ENCODE measurements around the gene OSBP2.
"Not testable (repeated sequence)": the region's sequence is repeated elsewhere in the genome, so short reads cannot be mapped to it uniquely, and the experiment has no call there.

The OSBP2 gene

GRCh38 chr22:30773919-30774318 is 79.2 kb downstream of the OSBP2 start:
- no peak for DNase-seq

GRCh38 chr22:30774566-30774965 is 79.9 kb downstream of the OSBP2 start:
- no peak for DNase-seq

DNA sequence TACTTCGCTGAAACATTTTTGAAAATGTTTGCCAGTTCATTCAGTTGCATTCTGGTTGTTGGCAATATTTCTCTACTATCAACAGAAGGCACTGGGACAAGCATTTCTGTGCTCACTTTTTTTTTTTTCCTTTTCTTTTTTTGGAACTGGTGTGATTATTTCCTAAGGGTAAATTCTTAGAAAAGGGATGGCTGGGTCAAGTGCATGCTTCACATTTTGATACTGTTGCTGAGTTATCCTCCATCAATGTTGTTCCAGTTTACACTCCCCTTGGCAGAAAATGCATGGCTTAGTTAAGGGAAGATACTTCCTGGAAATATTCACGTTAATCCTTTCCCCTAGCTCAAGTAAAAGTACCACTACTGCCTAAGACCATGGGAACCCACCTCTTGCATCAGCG is 81.8 kb downstream of the OSBP2 start:
- DNase-seq, result no peak

- not testable (repeated sequence) for DNase-seq
These were observed 82.5 kb downstream of the OSBP2 start for GRCh38 chr22:30777146-30777545.

DNA sequence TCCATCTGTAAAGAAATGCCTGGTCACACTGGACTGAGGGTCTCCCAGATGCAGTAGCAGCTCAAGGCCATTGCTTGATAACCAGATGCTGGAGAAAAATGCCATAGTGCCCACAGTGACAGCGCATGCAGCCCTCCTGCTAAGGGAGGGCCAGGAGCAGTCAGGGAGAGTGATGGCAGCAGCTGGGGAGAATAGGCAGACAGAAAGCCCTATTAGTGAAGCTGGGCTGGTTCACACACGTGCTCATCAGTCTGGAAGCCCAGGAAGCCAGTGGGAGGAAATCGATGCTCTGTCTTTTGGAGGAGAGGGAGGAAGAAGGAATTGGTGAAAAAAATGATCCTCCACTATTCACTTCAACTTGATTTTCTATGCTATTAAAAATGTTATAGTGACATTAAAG is 82.9 kb downstream of the OSBP2 start:
- DNase-seq, result no peak

- no peak for DNase-seq
These were observed 83.6 kb downstream of the OSBP2 start for GRCh38 chr22:30778261-30778660.

- DNase-seq, result no peak
These were observed 85.4 kb downstream of the OSBP2 start for GRCh38 chr22:30780026-30780425.

DNA sequence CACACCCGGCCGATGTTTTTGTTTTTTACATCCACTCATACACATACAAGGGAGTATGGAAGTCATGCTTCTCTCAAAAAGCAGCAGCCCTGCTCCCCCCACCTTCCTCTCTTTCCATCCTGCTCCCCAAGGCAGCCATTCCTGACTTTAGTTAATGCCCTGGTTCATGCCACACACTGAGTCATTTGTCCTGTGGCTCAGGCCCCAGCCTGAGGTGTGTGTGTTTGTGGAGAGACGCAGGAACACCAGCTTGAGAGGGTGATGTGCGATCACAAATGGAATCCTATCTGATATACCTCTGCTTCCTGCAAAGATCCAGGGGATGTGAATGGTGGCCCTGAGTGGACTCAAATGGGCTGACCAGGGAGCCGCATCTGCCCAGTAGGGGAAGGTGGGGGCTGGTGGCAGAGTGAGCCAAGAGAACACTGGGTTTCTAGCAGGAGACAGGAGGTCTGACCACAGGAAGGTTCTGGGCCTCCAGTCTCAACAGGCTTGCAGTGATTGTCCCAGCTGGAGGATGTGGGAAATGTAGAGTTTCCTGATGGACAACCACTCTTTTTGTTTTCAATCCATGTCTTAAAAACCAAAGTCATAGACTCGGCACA is 86.7 kb downstream of the OSBP2 start:
- no peak for DNase-seq

DNA sequence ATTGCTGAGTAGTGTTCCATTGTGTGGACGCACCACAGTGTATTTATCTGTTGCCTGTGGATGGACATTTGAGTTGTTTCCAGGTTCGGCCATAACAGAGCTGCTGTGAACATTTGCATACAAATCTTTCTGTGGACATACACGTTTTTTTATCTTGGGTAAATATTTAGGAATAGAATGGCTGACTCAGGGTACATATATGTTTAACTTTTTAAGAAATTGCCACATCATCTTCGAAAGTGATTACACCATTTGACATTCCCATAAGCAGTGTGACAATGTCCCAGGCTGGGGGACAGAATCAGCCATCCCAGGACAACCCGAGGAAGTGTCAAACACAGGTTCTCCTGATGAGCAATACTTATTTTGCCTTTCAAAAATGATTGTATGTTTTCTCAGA is 87.9 kb downstream of the OSBP2 start:
- DNase-seq, result no peak

DNA sequence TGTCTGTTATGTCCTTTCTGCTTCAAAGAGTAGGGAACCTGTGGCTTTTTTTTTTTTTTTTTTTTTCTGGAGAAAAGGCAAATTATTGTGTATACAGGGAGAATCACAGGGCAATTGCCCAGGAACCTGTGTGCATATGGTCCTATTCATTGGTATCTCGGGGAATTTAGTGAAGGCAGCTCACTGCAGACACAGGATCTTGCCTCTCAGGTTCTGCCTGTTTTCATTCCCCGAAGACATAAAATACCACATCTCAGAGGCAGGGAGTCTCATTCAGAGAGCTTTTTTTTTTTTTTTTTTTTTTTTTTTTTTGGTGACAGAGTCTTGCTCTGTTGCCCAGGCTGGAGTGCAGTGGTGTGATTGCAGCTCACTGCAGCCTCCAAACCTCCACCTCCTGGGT is 88.3 kb downstream of the OSBP2 start:
- no peak for DNase-seq

DNA sequence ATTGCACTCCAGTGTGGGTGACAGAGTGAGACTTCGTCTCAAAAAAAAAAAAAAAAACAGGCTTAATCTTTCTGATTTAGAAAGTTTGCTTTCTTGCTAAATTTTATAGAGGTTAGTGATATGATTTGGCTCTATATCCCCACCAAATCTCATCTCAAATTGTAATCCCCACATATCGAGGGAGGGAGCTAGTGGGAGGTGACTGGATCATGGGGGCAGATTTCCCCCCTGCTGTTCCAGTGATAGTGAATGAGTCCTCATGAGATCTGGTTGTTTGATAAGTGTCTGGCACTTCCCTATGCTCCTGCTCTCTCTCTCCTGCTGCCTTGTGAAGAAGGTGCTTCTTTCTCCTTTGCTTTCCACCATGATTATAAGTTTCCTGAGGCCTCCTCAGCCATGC is 90.9 kb downstream of the OSBP2 start:
- no peak for DNase-seq

DNA sequence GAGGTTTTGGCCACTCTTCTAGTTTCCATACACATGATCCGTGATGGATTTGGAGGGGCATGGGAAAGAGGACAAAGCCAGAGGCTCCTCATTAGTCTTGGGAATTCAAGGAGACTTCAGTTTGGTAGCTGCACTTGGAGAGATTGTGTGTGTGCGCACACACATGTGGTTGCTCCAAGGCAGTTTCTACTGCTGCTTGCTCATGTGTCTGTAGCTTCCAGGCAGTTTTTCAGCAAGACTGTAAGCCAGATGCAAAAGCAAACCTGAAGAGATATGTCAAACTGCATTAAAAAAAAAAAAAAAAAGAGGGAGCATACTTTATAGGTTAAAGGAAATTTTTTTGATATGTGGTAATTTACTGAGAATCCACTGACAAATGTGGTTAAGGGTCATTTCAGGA is 95.7 kb downstream of the OSBP2 start:
- no peak for DNase-seq

DNA sequence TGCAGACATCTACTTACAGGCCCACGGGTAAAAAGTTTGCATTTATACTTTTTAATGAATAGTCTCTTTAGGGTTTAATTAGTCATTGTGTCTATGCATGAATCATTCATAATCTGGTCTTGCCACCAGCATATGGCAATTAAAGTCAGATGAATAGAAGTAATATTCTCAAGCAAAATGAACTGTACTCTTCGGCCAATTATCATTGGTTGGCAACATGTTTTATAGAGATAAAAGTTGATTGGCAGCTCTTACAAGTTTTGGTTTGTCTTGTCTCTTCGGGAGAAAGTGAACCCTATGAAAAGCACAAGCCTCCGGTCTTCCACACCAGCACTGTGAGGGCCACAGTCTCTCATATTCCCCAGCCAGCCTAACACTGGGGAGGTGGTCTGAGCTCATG is 97.8 kb downstream of the OSBP2 start:
- no peak for DNase-seq

- DNase-seq, result no peak
These were observed 100.4 kb downstream of the OSBP2 start for GRCh38 chr22:30795118-30795517.

- DNase-seq, result no peak
These were observed 107.0 kb downstream of the OSBP2 start for GRCh38 chr22:30801695-30802094.

- peak; percentile 25 to 35 for DNase-seq
These were observed 107.8 kb downstream of the OSBP2 start for GRCh38 chr22:30802202-30803166.

DNA sequence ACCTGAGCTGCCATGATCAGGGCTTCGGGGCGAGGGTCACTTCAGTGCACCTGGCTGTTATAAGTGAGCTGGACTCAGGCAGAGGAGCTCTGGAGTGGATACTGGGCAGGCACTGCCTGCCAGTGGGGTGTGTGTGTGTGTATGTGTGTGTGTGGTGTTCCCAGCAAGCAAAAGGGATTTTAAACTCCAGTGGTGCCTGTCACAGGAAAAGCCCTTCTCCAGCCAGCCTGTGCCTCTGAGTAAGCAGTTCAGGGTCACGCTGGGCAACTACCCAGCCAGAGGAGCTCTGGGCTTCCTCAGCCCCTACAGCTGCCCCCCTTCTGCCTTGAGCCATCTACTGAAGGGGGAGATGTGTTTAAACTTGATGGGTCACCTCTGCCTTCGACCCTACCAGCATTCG is 109.0 kb downstream of the OSBP2 start:
- no peak for DNase-seq

GRCh38 chr22:30804626-30805025 is 110.0 kb downstream of the OSBP2 start:
- DNase-seq, result no peak

- DNase-seq, result no peak
These were observed 111.8 kb downstream of the OSBP2 start for GRCh38 chr22:30806391-30806861.

GRCh38 chr22:30809086-30809485 is 114.4 kb downstream of the OSBP2 start:
- DNase-seq, result no peak

GRCh38 chr22:30810105-30810504 is 115.4 kb downstream of the OSBP2 start:
- DNase-seq, result no peak

DNA sequence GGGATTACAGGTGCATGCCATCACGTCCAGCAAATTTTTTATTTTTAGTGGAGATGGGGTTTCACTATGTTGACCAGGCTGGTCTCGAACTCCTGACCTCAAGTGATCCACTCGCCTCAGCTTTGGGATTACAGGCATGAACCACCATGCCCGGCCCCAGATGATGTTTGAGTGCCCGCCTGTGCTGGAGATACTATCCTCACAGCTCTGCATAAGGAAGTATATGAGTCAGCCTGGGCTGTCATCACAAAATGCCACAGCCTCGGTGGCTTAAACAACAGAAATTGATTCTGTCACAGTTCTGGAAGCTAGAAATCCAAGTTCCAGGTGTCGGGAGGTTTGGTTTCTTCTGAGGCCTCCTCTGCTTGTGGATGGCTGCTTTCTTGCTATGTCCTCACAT is 119.3 kb downstream of the OSBP2 start:
- DNase-seq, result no peak

- DNase-seq, result no peak
These were observed 121.7 kb downstream of the OSBP2 start for GRCh38 chr22:30816413-30816812.

- no peak for DNase-seq
These were observed 126.7 kb downstream of the OSBP2 start for GRCh38 chr22:30821381-30821780.
